HUES48 (cell line): ENCODE measurements around the gene TMEM252.

Experiments used
- H3K27ac ChIP-seq: one replicate; pipeline ENCODE4 v1.7.0; 2013; ENCODE audit warnings: low read depth, low read length, inconsistent platforms
- H3K27me3 ChIP-seq: 2 replicates; pipeline ENCODE4 v1.6.1; 2013; ENCODE audit warnings: mild to moderate bottlenecking, low read length; ENCODE audit not compliant: control insufficient read depth, insufficient read depth
- H3K36me3 ChIP-seq: 2 replicates; pipeline ENCODE4 v1.6.1; 2013; ENCODE audit warnings: low read length; ENCODE audit not compliant: control insufficient read depth, insufficient read depth
- H3K4me1 ChIP-seq: 2 replicates; pipeline ENCODE4 v1.6.1; 2013; ENCODE audit warnings: mild to moderate bottlenecking, low read length; ENCODE audit not compliant: control insufficient read depth, insufficient read depth
- H3K4me3 ChIP-seq: 2 replicates; pipeline ENCODE4 v1.5.1; 2013; ENCODE audit warnings: mild to moderate bottlenecking, low read depth, low read length
- H3K9ac ChIP-seq: 2 replicates; pipeline ENCODE4 v1.6.1; 2013; ENCODE audit warnings: mild to moderate bottlenecking, low read depth, low read length, moderate library complexity
- H3K9me3 ChIP-seq: 2 replicates; pipeline ENCODE4 v1.6.1; 2013; ENCODE audit warnings: low read length; ENCODE audit not compliant: control insufficient read depth, insufficient read depth

TMEM252 gene

DNA sequence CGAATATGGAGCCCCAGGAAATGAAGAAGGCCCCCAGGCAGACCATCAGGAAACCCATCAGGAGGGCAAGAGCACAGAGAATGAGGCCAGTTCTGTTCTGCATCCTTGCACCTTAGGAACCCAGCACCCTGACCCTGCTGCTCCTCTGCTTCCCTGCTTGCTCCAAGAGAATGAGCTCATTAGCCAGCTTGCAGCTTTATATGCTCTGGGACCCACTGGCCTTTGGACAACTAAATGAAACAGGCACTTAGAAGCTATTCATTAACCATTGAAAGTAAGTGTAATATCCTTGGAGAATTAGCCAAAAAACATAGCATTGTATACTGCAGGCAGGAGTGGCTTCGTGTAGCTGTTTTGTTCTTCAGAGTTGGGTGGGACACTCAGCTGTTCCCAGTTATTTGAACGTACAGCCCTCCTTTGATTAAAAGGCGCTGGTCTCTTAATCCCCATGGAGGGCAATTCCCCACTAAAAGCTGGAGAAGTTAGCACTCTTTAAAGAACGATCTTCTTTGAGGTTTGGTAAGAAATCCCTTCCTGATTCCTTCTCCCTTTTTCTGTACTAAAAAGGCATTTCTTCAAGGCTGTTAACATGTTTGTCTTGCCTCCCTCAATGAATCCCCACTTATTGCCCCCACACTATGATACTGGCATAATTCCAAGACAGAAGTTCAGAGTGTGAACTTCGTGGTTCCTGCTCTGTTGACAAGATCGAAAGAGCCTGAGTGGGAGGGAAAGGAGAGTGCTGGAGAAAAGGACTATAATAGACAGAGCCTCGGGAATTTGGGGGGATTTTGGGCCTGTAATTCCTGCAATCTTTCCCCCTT lies at the start of gene TMEM252:
Gene TMEM252, minus strand, starts transcription at position 172 of the 824 bp plus-strand sequence. Its CDS starts 69 bp downstream, at position 103.
- Histone ChIP-seq H3K36me3 (no peaks in the 10 kb centered on the region), H3K9ac (no peak within 1 kb of the TSS), H3K4me1 (no peaks in the 10 kb centered on the region), H3K9me3 (no peaks in the 10 kb centered on the region), H3K4me3 (no peak within 1 kb of the TSS), H3K27me3 (peaks cover 80% of the 10 kb centered on the region), H3K27ac (no peak within 1 kb of the TSS)

- Histone ChIP-seq H3K27me3 (no peaks in the 10 kb centered on the region), H3K36me3 (no peaks in the 10 kb centered on the region), H3K27ac (no peak overlapping the region), H3K4me3 (no peak overlapping the region), H3K4me1 (no peaks in the 10 kb centered on the region), H3K9me3 (no peaks in the 10 kb centered on the region), H3K9ac (no peak overlapping the region)
These were observed 44.5 kb upstream of the TMEM252 start for GRCh38 chr9:68585034-68585761.

DNA sequence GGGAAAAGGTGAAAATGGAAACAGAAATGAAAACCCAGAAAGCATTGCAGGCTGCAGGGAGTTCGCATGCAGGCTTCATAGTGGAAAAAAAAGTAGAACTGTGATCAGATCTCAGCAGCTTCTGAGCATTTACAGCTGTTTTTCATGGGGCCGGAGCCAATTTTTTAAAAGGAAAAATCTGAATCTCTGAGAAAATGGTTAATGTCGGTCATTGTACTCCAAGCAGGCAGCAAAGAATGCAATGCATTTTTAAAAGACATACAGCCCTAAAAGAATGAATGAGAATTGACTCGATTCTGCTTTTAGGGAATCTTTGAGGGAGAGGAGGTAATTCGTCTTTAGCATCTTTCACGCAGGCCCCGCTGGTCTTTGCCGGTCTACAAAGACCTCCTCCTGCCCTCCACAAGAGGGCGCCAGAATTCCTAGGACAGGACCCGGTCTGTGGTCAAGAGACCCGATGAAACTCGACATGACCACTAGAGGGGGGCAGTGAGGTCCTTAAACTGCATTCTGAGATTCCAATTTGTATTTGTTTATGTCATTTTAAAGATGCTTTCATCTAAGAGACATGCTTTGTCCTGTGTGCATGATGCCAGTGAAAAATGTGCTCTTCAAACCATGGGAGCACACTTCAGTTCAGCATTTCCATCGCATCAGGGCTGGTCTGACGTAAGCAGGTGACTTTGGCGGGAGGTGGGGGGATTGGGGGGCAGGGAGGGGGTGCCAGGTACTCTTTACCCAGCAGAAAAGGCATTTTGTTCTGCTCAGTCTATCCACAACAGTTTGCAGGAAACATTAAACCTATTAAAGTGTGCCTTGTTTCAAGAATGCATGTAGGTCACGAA lies 43.7 kb upstream of the TMEM252 start:
- H3K27ac ChIP-seq, result no peak overlapping the region
- no peaks in the 10 kb centered on the region for H3K36me3 ChIP-seq
- H3K4me1 ChIP-seq, result no peaks in the 10 kb centered on the region
- no peaks in the 10 kb centered on the region for H3K9me3 ChIP-seq
- no peak overlapping the region for H3K9ac ChIP-seq
- no peak overlapping the region for H3K4me3 ChIP-seq
- no peaks in the 10 kb centered on the region for H3K27me3 ChIP-seq

DNA sequence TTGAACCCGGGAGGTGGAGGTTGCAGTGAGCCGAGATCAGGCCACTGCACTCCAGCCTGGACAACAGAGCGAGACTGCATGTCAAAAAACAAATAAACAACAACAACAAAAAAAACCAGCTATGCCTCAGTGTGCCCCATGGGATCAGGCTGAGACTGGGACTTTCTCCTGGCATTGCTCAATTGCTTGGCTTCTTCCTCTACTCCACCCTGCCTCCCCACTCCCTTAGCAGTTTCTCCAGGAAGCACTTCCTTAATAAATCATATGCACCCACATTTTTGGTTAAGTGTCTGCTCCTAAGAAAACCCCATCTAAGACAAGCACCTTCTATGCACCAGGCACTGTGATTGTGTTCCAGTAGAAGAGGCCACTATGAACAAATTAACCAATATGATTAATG lies 41.0 kb upstream of the TMEM252 start:
- Histone ChIP-seq H3K9me3 (no peaks in the 10 kb centered on the region), H3K4me3 (no peak overlapping the region), H3K4me1 (no peaks in the 10 kb centered on the region), H3K36me3 (no peaks in the 10 kb centered on the region), H3K27ac (no peak overlapping the region), H3K9ac (no peak overlapping the region), H3K27me3 (no peaks in the 10 kb centered on the region)

GRCh38 chr9:68577774-68578591 lies 37.3 kb upstream of the TMEM252 start:
- Histone ChIP-seq H3K27ac (no peak overlapping the region), H3K36me3 (no peaks in the 10 kb centered on the region), H3K9me3 (no peaks in the 10 kb centered on the region), H3K4me1 (no peaks in the 10 kb centered on the region), H3K4me3 (no peak overlapping the region), H3K27me3 (no peaks in the 10 kb centered on the region), H3K9ac (no peak overlapping the region)

DNA sequence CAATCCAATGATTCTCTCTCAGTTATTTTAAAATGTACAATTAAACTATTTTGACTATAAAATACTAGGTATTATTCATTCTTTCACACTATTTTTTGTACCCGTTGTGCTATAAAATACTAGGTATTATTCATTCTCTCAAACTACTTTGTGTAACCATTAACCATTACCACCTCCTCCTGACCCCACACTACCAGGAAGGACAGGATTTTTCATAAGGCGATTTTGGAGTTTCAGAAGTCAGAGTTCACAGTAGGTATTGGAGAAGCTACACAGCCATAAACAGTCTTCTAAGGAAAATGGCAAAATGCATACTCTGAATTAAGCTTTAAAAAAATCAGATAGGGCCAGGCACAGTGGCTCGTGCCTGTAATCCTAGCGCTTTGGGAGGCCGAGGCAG lies 35.1 kb upstream of the TMEM252 start:
- no peaks in the 10 kb centered on the region; the same call in 1 of the 2 replicates for H3K27me3 ChIP-seq
- H3K36me3 ChIP-seq, result no peaks in the 10 kb centered on the region
- H3K4me3 ChIP-seq, result no peak overlapping the region
- no peak overlapping the region for H3K9ac ChIP-seq
- H3K27ac ChIP-seq, result no peak overlapping the region
- no peaks in the 10 kb centered on the region for H3K9me3 ChIP-seq
- no peaks in the 10 kb centered on the region for H3K4me1 ChIP-seq

DNA sequence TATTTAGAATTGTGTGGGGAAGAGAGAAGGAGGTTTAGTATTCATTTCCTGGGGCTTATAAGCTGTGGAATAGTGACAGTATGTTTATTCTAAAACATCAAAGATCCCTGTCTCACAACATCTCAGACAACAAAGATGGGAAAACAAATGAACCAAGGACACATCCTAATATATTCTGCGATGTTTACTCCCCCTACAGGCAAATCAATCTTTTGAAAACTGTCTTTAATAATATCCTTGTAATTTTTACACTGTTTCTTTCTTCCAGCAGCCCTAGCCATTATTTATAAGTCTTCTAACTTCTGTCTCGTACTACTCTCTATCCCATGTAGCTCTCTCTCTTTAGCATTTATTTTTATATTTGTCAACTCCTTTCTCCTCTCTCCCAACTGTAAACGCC lies 33.5 kb upstream of the TMEM252 start:
- Histone ChIP-seq H3K27me3 (peaks cover 4% of the 10 kb centered on the region), H3K9ac (no peak overlapping the region), H3K4me1 (no peaks in the 10 kb centered on the region), H3K36me3 (no peaks in the 10 kb centered on the region), H3K4me3 (no peak overlapping the region), H3K9me3 (no peaks in the 10 kb centered on the region), H3K27ac (no peak overlapping the region)

DNA sequence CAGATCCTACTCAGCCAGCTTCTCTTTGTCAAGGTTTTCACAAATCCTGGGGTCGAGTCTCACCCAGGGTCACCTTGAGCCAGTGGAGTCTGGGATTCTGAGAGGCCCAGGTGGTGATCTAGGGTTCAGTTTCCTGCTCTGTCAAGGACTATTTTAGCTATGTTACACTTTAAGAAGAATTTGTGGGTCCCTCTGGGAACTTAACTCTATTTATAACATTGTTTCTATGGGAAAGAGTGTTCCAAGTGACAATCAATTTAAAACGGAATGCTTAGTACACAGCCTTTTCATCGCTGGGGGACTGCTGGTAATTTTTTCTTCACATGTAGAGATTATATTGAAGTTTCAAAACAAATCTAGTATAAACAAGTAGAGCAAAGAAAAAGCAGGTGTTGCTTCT lies 26.9 kb upstream of the TMEM252 start:
- H3K4me3 ChIP-seq, result no peak overlapping the region
- H3K36me3 ChIP-seq, result no peaks in the 10 kb centered on the region
- no peaks in the 10 kb centered on the region for H3K9me3 ChIP-seq
- H3K4me1 ChIP-seq, result peaks cover 9% of the 10 kb centered on the region
- no peak overlapping the region for H3K27ac ChIP-seq
- peaks cover 29% of the 10 kb centered on the region for H3K27me3 ChIP-seq
- H3K9ac ChIP-seq, result no peak overlapping the region

GRCh38 chr9:68562461-68562860 lies 21.8 kb upstream of the TMEM252 start:
- no peak overlapping the region for H3K4me3 ChIP-seq
- H3K9me3 ChIP-seq, result no peaks in the 10 kb centered on the region
- H3K27ac ChIP-seq, result no peak overlapping the region
- H3K4me1 ChIP-seq, result peaks cover 17% of the 10 kb centered on the region
- H3K36me3 ChIP-seq, result no peaks in the 10 kb centered on the region
- H3K9ac ChIP-seq, result no peak overlapping the region
- peaks cover 39% of the 10 kb centered on the region for H3K27me3 ChIP-seq

GRCh38 chr9:68560071-68560844 lies 19.6 kb upstream of the TMEM252 start:
- Histone ChIP-seq H3K4me3 (no peak overlapping the region), H3K9me3 (no peaks in the 10 kb centered on the region), H3K27me3 (peaks cover 41% of the 10 kb centered on the region), H3K27ac (no peak overlapping the region), H3K9ac (no peak overlapping the region), H3K4me1 (peaks cover 17% of the 10 kb centered on the region), H3K36me3 (no peaks in the 10 kb centered on the region)
